Measurements from ENCODE around the gene KRT74. TPM values are rescaled to one million over a fixed set of nuclear protein-coding genes. Genes with fewer than 3 reads are reported as not detected.
A peak's percentile ranks its signal among the peaks of the same experiment; 100 is the strongest.

Gene KRT74
- polyA plus RNA-seq, 1 donor (not counting 4 experiments of a cell fraction or from before 2014, with no cell fraction given): 0.17 TPM

DNA sequence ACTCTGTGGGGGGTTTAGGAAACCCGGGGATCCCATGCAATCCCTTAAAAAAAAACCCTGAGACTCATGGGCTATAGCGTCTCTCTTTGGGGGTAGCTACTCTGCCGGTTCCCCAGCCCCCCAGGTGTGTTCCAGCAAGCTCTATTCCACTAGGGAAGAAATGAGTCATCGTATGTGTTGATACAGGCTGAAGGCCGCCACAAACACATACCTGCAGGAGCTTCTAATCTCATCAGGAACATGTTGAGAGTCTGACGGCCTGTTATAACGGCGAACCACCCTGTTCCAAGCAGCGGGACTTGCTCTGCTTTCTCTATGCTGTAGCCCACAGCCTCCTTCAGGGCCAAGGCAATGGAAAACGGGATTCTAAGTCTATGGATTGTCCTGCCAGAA lies 52.5 kb downstream of the KRT74 start:
- H3K4me1 ChIP-seq (ENCODE audit: control insufficient read depth, extremely low read depth, insufficient read depth, low read length): peaks cover 75% of the 10 kb centered on the region
- peak overlapping the region; percentile 96 for H3K4me2 ChIP-seq (ENCODE audit: control insufficient read depth, extremely low read depth, insufficient read depth, low read depth, low read length)
- peak overlapping the region; percentile 98 for H3K27ac ChIP-seq (ENCODE audit: control insufficient read depth, insufficient read depth, low read length)
- TF ChIP-seq, protein P1, sequence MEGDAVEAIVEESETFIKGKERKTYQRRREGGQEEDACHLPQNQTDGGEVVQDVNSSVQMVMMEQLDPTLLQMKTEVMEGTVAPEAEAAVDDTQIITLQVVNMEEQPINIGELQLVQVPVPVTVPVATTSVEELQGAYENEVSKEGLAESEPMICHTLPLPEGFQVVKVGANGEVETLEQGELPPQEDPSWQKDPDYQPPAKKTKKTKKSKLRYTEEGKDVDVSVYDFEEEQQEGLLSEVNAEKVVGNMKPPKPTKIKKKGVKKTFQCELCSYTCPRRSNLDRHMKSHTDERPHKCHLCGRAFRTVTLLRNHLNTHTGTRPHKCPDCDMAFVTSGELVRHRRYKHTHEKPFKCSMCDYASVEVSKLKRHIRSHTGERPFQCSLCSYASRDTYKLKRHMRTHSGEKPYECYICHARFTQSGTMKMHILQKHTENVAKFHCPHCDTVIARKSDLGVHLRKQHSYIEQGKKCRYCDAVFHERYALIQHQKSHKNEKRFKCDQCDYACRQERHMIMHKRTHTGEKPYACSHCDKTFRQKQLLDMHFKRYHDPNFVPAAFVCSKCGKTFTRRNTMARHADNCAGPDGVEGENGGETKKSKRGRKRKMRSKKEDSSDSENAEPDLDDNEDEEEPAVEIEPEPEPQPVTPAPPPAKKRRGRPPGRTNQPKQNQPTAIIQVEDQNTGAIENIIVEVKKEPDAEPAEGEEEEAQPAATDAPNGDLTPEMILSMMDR (optimal IDR thresholded peaks at IDR 0.05 in 1 of 3, IDR thresholded peaks at IDR 0.05 in 1 of 3, conservative IDR thresholded peaks at IDR 0.05 in 1 of 3; ENCODE audit: extremely low read depth in 1 of 3, insufficient read depth in 2 of 3, low read length in 3 of 3): no peak
- no peak for TF ChIP-seq EZH2 (IDR thresholded peaks at IDR 0.05; ENCODE audit: low read length)
- dilution Hi-C loops (cut with MboI; ENCODE audit: extremely low pct_ligation_motif_present, low sequenced_read_pairs): no loop called here
- H3K9me3 ChIP-seq (ENCODE audit: control insufficient read depth, low read depth, low read length): no peaks in the 10 kb centered on the region
- H4K20me1 ChIP-seq (ENCODE audit: control insufficient read depth, extremely low read depth, insufficient read depth, low read length): peaks cover 39% of the 10 kb centered on the region
- FAIRE-seq: peak; percentile 95
- no peaks in the 10 kb centered on the region for H3K27me3 ChIP-seq (ENCODE audit: control insufficient read depth, extremely low read depth, insufficient read depth, low read length)
- no peak overlapping the region for H2AFZ ChIP-seq (ENCODE audit: control insufficient read depth, low read length)
- peaks cover 21 to 32% of the 10 kb centered on the region in 2 experiments for H3K36me3 ChIP-seq (ENCODE audit: control insufficient read depth in 2 of 2, extremely low read depth in 1 of 2, insufficient read depth in 2 of 2, low read length in 2 of 2)
- DNase-seq (ENCODE audit: low read depth, low spot score): peak; percentile 94
- peak overlapping the region; percentile 92 for H3K9ac ChIP-seq (ENCODE audit: control insufficient read depth, extremely low read depth, insufficient read depth, low read length)
- no peaks in the 10 kb centered on the region for H3K9me1 ChIP-seq (ENCODE audit: control insufficient read depth, extremely low read depth, insufficient read depth, low read length)
- H3K79me2 ChIP-seq (ENCODE audit: control insufficient read depth, insufficient read depth, low read length): peaks cover 22% of the 10 kb centered on the region
- peak overlapping the region; percentile 49 to 96 (median 64) for H3K4me3 ChIP-seq (ENCODE audit: control insufficient read depth in 2 of 3, extremely low read depth in 1 of 3, insufficient read depth in 2 of 3, low read depth in 1 of 3, low read length in 3 of 3)

- peaks cover 68% of the 10 kb centered on the region for H3K4me1 ChIP-seq (ENCODE audit: control insufficient read depth, extremely low read depth, insufficient read depth, low read length)
- TF ChIP-seq EZH2 (IDR thresholded peaks at IDR 0.05; ENCODE audit: low read length): no peak
- TF ChIP-seq, protein P1 (optimal IDR thresholded peaks at IDR 0.05 in 1 of 3, IDR thresholded peaks at IDR 0.05 in 1 of 3, conservative IDR thresholded peaks at IDR 0.05 in 1 of 3; ENCODE audit: extremely low read depth in 1 of 3, insufficient read depth in 2 of 3, low read length in 3 of 3): no peak
- no peaks in the 10 kb centered on the region for H3K9me3 ChIP-seq (ENCODE audit: control insufficient read depth, low read depth, low read length)
- dilution Hi-C loops (cut with MboI; ENCODE audit: extremely low pct_ligation_motif_present, low sequenced_read_pairs): no loop called here
- H3K4me2 ChIP-seq (ENCODE audit: control insufficient read depth, extremely low read depth, insufficient read depth, low read depth, low read length): peak within 1 kb of the TSS; percentile 96
- H3K4me3 ChIP-seq (ENCODE audit: control insufficient read depth in 2 of 3, extremely low read depth in 1 of 3, insufficient read depth in 2 of 3, low read depth in 1 of 3, low read length in 3 of 3): peak within 1 kb of the TSS; percentile 49 to 96 (median 87)
- peaks cover 22 to 42% of the 10 kb centered on the region in 2 experiments for H3K36me3 ChIP-seq (ENCODE audit: control insufficient read depth in 2 of 2, extremely low read depth in 1 of 2, insufficient read depth in 2 of 2, low read length in 2 of 2)
- peaks cover 22% of the 10 kb centered on the region for H3K79me2 ChIP-seq (ENCODE audit: control insufficient read depth, insufficient read depth, low read length)
- H3K27me3 ChIP-seq (ENCODE audit: control insufficient read depth, extremely low read depth, insufficient read depth, low read length): no peaks in the 10 kb centered on the region
- H3K27ac ChIP-seq (ENCODE audit: control insufficient read depth, insufficient read depth, low read length): peak within 1 kb of the TSS; percentile 98
- peaks cover 45% of the 10 kb centered on the region for H4K20me1 ChIP-seq (ENCODE audit: control insufficient read depth, extremely low read depth, insufficient read depth, low read length)
- peak; percentile 99 for DNase-seq (ENCODE audit: low read depth, low spot score)
- H3K9ac ChIP-seq (ENCODE audit: control insufficient read depth, extremely low read depth, insufficient read depth, low read length): peak within 1 kb of the TSS; percentile 92
- H3K9me1 ChIP-seq (ENCODE audit: control insufficient read depth, extremely low read depth, insufficient read depth, low read length): no peaks in the 10 kb centered on the region
- no peak within 1 kb of the TSS for H2AFZ ChIP-seq (ENCODE audit: control insufficient read depth, low read length)
- FAIRE-seq: peak; percentile 99
Measured at GRCh38 chr12:52519826-52520662, 53.6 kb downstream of the KRT74 start, which contains the start of gene KRT5. KRT5 (minus strand) TSS chr12:52520394; CDS start chr12:52520296, 98 bp downstream.
